ENCODE measurements around the gene ATP8A2.

Gene ATP8A2

GRCh38 chr13:25686831-25687470 is 315.2 kb downstream of the ATP8A2 start:
- no peak for DNase-seq (ENCODE audit: low spot score)

- no peak for DNase-seq (ENCODE audit: low spot score)
These were observed 315.9 kb downstream of the ATP8A2 start for GRCh38 chr13:25687471-25688225.

- no peak for DNase-seq (ENCODE audit: low spot score)
These were observed 316.8 kb downstream of the ATP8A2 start for GRCh38 chr13:25688536-25688935.

- DNase-seq (ENCODE audit: low spot score) = no peak
These were observed 317.8 kb downstream of the ATP8A2 start for GRCh38 chr13:25689539-25689938.

GRCh38 chr13:25690582-25690981 is 318.8 kb downstream of the ATP8A2 start:
- DNase-seq (ENCODE audit: low spot score) = no peak

GRCh38 chr13:25691654-25692053 is 319.9 kb downstream of the ATP8A2 start:
- no peak for DNase-seq (ENCODE audit: low spot score)

GRCh38 chr13:25692099-25692498 is 320.3 kb downstream of the ATP8A2 start:
- DNase-seq (ENCODE audit: low spot score) = no peak

GRCh38 chr13:25699056-25699455 is 327.3 kb downstream of the ATP8A2 start:
- no peak for DNase-seq (ENCODE audit: low spot score)

GRCh38 chr13:25699600-25699999 is 327.8 kb downstream of the ATP8A2 start:
- DNase-seq (ENCODE audit: low spot score) = no peak

GRCh38 chr13:25701304-25701703 is 329.5 kb downstream of the ATP8A2 start:
- DNase-seq (ENCODE audit: low spot score) = no peak

- no peak for DNase-seq (ENCODE audit: low spot score)
These were observed 330.6 kb downstream of the ATP8A2 start for GRCh38 chr13:25702386-25702785.

GRCh38 chr13:25707726-25708125 is 336.0 kb downstream of the ATP8A2 start:
- DNase-seq (ENCODE audit: low spot score) = no peak

- no peak for DNase-seq (ENCODE audit: low spot score)
These were observed 336.5 kb downstream of the ATP8A2 start for GRCh38 chr13:25708268-25708667.

- no peak for DNase-seq (ENCODE audit: low spot score)
These were observed 337.3 kb downstream of the ATP8A2 start for GRCh38 chr13:25709088-25709487.

- no peak for DNase-seq (ENCODE audit: low spot score)
These were observed 344.0 kb downstream of the ATP8A2 start for GRCh38 chr13:25715760-25716159.

GRCh38 chr13:25717666-25718197 is 346.0 kb downstream of the ATP8A2 start:
- DNase-seq (ENCODE audit: low spot score) = no peak

- DNase-seq (ENCODE audit: low spot score) = no peak
These were observed 347.9 kb downstream of the ATP8A2 start for GRCh38 chr13:25719666-25720065.

- DNase-seq (ENCODE audit: low spot score) = no peak
These were observed 351.1 kb downstream of the ATP8A2 start for GRCh38 chr13:25722893-25723292.

- DNase-seq (ENCODE audit: low spot score) = no peak
These were observed 353.3 kb downstream of the ATP8A2 start for GRCh38 chr13:25725104-25725503.

GRCh38 chr13:25727250-25727649 is 355.5 kb downstream of the ATP8A2 start:
- DNase-seq (ENCODE audit: low spot score) = no peak

GRCh38 chr13:25727810-25728209 is 356.0 kb downstream of the ATP8A2 start:
- DNase-seq (ENCODE audit: low spot score) = no peak

GRCh38 chr13:25729201-25729600 is 357.4 kb downstream of the ATP8A2 start:
- DNase-seq (ENCODE audit: low spot score) = no peak

- DNase-seq (ENCODE audit: low spot score) = no peak
These were observed 359.3 kb downstream of the ATP8A2 start for GRCh38 chr13:25731037-25731436.

- DNase-seq (ENCODE audit: low spot score) = no peak
These were observed 359.8 kb downstream of the ATP8A2 start for GRCh38 chr13:25731536-25731935.

Data from ecto neural progenitor cell (in vitro differentiated cells).